ENCODE measurements around the gene AMDHD2. TPM values are rescaled to one million over a fixed set of nuclear protein-coding genes. Genes with fewer than 3 reads are reported as not detected.

AMDHD2 gene
- total and polyA plus RNA-seq, 2 of the 8 experiments (the other 6 are each of a cell fraction or from before 2014, with no cell fraction given): 43.0 to 54.6 TPM

GRCh38 chr16:2514333-2515179, 5.6 kb upstream of the AMDHD2 start (continued):
- TF ChIP-seq CTBP2 (IDR thresholded peaks at IDR 0.05; ENCODE audit: borderline replicate concordance, insufficient read depth, insufficient read length, low read length) (no peak), SUZ12 (IDR thresholded peaks at IDR 0.05; ENCODE audit: low read length) (no peak), BCL11A (IDR thresholded peaks at IDR 0.05; ENCODE audit: low read depth in 2 of 2, low read length in 2 of 2) (no peak), KDM1A (IDR thresholded peaks at IDR 0.05; ENCODE audit: borderline replicate concordance, low read length) (no peak), POLR2AphosphoS5 (IDR thresholded peaks at IDR 0.05; ENCODE audit: low read depth, low read length) (no peak)

All from H1 (cell line).